GM12875 (cell line): ENCODE data around the gene ST3GAL2.
"Not testable (repeated sequence)": the region's sequence is repeated elsewhere in the genome, so short reads cannot be mapped to it uniquely, and the experiment has no call there.

Source experiments
- H3K4me3 ChIP-seq: one replicate; pipeline ENCODE4 v1.5.1; 2011; ENCODE audit warnings: low read depth, low read length, control low read depth
- TF ChIP-seq, protein P1 (sequence below): IDR thresholded peaks from 2 replicates; pipeline ENCODE4 v1.5.1; 2011; ENCODE audit warnings: low read depth, mild to moderate bottlenecking, control low read depth, inconsistent platforms, low read length, moderate library complexity, borderline replicate concordance; ENCODE audit not compliant: insufficient read depth

ST3GAL2 gene

DNA sequence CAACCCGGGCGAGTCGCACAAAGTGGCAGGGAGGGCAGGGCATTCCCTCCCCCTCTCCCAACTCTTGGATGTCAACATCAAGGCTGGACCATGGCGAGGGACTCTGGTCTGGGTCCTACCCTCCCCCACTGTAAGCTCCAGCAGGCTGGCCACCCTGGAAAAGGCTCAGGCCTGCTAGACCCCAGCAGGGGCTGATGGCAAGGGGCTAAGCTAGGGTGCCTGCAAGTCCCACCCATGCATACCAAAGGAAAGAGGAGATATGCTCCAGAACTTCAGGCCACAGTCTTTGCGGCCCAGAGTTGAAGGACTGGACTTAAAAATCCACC lies 19.9 kb downstream of the ST3GAL2 start:
- H3K4me3 ChIP-seq = no peak overlapping the region
- TF ChIP-seq, protein P1, sequence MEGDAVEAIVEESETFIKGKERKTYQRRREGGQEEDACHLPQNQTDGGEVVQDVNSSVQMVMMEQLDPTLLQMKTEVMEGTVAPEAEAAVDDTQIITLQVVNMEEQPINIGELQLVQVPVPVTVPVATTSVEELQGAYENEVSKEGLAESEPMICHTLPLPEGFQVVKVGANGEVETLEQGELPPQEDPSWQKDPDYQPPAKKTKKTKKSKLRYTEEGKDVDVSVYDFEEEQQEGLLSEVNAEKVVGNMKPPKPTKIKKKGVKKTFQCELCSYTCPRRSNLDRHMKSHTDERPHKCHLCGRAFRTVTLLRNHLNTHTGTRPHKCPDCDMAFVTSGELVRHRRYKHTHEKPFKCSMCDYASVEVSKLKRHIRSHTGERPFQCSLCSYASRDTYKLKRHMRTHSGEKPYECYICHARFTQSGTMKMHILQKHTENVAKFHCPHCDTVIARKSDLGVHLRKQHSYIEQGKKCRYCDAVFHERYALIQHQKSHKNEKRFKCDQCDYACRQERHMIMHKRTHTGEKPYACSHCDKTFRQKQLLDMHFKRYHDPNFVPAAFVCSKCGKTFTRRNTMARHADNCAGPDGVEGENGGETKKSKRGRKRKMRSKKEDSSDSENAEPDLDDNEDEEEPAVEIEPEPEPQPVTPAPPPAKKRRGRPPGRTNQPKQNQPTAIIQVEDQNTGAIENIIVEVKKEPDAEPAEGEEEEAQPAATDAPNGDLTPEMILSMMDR = no peak

DNA sequence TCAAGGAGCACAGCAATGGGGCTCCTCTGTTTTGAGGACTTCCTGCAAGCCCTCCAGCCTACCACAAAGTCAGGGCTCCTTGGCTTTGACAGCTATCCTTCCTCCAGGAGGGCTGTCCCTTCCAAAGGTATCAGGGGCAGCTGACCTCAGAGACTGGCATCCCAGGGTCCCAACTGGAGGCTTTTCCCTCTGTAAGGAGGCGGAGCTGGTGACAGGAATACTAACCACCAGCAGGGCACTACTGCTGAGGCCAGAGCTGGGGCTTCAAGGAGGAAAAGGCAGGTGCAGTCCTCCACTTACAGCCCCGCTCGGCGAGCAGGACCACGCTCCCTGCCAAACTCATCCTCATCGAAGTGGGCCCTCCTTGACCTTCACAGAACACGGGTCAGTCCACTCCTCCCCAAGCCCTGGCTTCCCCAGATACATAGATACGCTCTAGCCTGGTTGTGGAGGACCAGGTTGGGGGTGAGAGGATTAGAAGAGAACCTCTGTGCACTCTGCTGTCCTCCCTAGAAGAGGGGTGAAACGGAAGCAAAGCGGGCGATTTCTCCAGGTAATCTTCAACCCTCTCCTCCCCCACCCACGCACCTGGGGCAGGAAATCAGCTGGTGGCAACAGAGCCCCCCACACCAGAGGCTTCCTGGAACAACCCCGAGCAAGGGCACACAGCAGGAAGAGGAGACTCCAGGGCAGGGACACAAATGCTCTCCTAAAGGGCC lies 20.5 kb downstream of the ST3GAL2 start:
- TF ChIP-seq, protein P1 = no peak

DNA sequence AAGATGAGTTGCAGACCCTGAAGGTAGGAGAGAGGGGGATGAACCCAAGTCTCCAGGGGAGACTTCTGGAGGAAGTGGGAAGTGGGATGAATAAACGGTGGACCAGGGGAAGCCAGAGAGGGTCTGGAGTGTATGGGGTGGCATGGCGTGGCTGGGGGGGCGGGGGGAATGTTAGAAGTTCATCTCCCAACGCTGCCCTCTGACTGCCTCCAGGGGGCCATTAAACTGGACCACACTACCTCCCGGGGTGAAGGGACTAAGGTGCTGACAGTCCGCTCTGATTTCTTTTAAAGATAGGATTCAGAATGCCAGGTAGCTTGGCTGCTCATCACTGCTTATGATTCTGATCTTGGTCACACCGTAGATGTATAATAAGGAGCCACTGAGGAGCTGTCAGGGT lies 21.2 kb downstream of the ST3GAL2 start:
- H3K4me3 ChIP-seq = no peak overlapping the region
- TF ChIP-seq, protein P1 = 0 out of 2 replicates have a peak, but pooled peaks have one; percentile 8

More for the DNA sequence above, 20.5 kb downstream of the ST3GAL2 start:
- H3K4me3 ChIP-seq = no peak overlapping the region

DNA sequence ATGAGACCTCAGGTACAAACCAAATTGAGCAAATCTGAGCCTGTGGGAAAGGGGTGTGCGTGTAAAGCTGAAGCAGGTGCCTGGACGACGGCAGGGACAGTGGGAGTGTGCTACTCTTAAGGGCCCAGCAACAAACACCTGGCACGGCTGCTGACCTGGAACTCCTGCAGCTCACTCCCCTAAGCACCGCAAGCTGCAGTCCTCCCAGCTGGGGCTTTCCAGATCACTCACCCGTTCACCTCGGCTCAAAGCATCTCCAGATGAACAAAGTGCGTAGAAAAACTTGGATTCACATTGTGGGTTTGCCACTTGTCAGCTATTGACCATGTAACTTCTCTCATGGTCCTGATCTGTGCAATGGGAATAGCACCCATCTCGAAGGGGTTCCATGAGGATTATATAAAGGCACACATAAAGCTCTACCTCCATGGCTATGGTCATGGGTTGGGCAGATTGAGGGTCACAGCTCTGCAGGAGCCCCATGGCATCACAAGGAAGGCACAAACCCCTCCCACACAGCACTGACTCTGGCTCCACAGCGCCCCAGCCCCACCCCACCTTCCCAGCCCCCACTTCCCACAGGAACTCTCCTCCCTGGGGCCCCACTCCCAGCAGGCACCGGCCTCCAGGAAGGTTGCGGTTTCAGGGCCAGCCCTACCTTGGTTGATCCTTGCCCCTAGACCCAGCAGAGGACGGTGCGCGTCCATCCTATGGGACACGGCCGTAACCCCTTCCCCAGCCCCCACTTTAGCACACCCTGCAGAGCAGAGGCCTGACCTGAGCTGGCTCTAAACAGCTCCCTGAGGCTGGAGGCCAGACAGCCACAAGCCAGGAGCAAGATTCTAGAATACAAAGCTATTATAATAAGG lies 21.9 kb downstream of the ST3GAL2 start:
- TF ChIP-seq, protein P1 = no peak
- no peak overlapping the region for H3K4me3 ChIP-seq

DNA sequence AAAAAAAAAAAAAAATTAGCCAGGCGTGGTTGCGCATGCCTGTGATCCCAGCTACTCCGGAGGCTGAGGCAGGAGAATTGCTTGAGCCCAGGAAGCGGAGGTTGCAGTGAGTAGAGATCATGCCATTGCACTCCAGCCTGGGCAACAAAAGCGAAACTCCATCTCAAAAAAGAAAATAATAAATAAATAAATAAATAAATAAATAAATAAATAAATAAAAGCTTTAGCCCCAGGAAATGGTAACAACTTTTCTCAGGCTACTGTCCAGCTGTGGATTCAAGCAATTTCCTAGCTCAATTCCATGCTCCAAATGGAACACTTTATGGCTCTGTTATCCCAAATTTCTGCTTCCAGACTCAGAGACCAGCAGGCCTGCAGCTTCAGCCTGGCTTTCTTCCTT lies 25.3 kb downstream of the ST3GAL2 start:
- H3K4me3 ChIP-seq = not testable (repeated sequence)

DNA sequence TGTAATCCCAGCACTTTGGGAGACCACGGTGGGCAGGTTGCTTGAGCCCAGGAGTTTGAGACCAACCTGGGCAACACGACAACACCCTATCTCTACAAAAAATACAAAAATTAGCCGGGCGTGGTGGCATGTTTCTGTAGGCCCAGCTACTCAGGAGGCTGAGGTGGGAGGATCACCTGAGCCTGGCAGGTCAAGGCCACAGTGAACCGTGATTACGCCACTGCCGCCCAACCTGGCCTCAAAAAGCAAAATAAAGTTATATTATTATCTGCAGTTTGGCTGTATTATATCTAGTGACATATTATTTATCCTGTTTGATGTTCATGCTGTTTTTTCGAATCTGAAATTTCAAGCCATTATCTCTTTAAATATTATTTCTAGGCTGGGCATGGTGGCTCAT lies 26.5 kb downstream of the ST3GAL2 start:
- no peak overlapping the region for H3K4me3 ChIP-seq
- TF ChIP-seq, protein P1 = no peak

DNA sequence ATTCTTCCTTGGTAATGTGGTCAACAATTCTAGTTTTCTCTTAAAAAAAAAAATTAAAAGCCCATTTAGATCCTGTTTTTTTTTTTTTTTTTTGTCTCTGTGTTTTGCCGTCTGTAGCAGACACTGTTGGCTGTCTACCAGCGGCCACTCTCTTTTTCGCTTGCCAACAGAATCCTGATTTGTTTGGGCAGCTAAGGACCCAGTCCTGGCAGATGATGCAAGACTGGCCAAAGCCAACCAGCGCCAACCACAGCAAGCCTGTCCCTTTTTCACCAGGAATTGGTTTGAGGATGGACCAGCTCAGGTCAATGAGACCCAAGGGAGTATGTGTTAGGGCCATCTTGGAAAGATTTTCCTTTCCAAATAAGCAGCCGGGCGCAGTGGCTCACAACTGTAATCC lies 28.2 kb downstream of the ST3GAL2 start:
- TF ChIP-seq, protein P1 = no peak
- no peak overlapping the region for H3K4me3 ChIP-seq
